PFSK-1 (cell line): ENCODE results near the gene CD33.

Experiments used
- FOXP2 ChIP-seq: optimal IDR thresholded peaks from 2 replicates; pipeline ENCODE3; 2011; ENCODE audit warnings: borderline replicate concordance, control low read depth, inconsistent platforms; ENCODE audit not compliant: insufficient read depth; ENCODE audit errors: extremely low read length, extremely low read depth
- POLR2AphosphoS5 ChIP-seq: IDR thresholded peaks from 2 replicates; pipeline ENCODE4 v1.6.1; 2012; ENCODE audit warnings: low read depth, mild to moderate bottlenecking, control low read depth, low read length, moderate library complexity
- SIN3A ChIP-seq: IDR thresholded peaks from 2 replicates; pipeline ENCODE4 v1.6.1; 2012; ENCODE audit warnings: mild to moderate bottlenecking, low read length, moderate library complexity, borderline replicate concordance; ENCODE audit not compliant: insufficient read depth
- TAF1 ChIP-seq: IDR thresholded peaks from 2 replicates; pipeline ENCODE4 v1.6.1; 2012; ENCODE audit warnings: low read length, control low read depth, borderline replicate concordance; ENCODE audit not compliant: insufficient read depth
- TF ChIP-seq, protein P1 (sequence below), 2 experiments: IDR thresholded peaks; 2 replicates each; pipeline versions ENCODE4 v1.6.1 to v1.8.0; 2011 to 2012; ENCODE audit warnings: low read depth in 2 of 2, low read length in 2 of 2, control low read depth in 1 of 2, inconsistent platforms in 1 of 2, mild to moderate bottlenecking in 1 of 2, moderate library complexity in 1 of 2; ENCODE audit not compliant: insufficient read depth in 1 of 2

Gene CD33

DNA sequence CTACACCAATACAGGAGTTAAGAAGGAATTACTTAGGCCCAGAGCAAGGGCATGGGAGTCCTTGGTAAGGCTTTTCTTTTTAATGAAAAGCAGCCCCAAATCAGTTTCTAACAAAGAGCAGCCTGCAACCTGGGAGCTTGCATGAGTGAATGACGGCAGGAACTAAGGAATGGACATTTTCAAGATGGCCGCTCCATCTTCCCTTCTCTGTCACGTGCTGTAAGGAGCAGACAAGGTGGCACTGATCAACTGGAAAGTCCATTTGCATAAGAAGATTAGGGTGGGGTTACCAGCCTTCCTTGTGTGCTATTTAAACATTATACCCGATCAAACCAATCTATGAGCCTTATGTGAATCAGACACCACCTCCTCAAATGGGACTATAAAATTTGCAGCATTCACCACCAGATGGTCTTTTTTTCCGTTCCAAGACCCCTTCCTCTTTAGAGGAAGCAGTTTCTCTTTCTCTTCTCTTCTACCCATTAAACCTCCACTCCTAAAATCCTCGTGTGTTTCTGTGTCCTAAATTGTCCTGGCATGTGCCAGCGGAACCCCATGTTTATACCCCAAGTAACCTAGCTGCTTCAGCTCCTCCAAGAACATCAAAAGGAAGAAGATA, 23.2 kb downstream of the CD33 start:
- TF ChIP-seq SIN3A (no peak), POLR2AphosphoS5 (no peak), FOXP2 (no peak), TAF1 (no peak)
- TF ChIP-seq, protein P1, sequence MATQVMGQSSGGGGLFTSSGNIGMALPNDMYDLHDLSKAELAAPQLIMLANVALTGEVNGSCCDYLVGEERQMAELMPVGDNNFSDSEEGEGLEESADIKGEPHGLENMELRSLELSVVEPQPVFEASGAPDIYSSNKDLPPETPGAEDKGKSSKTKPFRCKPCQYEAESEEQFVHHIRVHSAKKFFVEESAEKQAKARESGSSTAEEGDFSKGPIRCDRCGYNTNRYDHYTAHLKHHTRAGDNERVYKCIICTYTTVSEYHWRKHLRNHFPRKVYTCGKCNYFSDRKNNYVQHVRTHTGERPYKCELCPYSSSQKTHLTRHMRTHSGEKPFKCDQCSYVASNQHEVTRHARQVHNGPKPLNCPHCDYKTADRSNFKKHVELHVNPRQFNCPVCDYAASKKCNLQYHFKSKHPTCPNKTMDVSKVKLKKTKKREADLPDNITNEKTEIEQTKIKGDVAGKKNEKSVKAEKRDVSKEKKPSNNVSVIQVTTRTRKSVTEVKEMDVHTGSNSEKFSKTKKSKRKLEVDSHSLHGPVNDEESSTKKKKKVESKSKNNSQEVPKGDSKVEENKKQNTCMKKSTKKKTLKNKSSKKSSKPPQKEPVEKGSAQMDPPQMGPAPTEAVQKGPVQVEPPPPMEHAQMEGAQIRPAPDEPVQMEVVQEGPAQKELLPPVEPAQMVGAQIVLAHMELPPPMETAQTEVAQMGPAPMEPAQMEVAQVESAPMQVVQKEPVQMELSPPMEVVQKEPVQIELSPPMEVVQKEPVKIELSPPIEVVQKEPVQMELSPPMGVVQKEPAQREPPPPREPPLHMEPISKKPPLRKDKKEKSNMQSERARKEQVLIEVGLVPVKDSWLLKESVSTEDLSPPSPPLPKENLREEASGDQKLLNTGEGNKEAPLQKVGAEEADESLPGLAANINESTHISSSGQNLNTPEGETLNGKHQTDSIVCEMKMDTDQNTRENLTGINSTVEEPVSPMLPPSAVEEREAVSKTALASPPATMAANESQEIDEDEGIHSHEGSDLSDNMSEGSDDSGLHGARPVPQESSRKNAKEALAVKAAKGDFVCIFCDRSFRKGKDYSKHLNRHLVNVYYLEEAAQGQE (IDR thresholded peaks at IDR 0.05; ENCODE audit: insufficient read depth in 1 of 2, low read depth in 2 of 2, low read length in 2 of 2) = no peak

- TF ChIP-seq POLR2AphosphoS5 = no peak
- TF ChIP-seq, protein P1 (IDR thresholded peaks at IDR 0.05; ENCODE audit: insufficient read depth in 1 of 2, low read depth in 2 of 2, low read length in 2 of 2) = no peak
- no peak for TF ChIP-seq FOXP2
- TF ChIP-seq SIN3A = no peak
- TF ChIP-seq TAF1 = no peak
Observed at GRCh38 chr19:51250786-51251467, 26.0 kb downstream of the CD33 start, which contains the start of gene SIGLECL1. Gene SIGLECL1, plus strand, starts transcription at chr19:51251080. Its CDS starts 12,993 bp downstream, at chr19:51264073.

- TF ChIP-seq SIN3A = no peak
- TF ChIP-seq FOXP2 = no peak
- TF ChIP-seq, protein P1 (IDR thresholded peaks at IDR 0.05; ENCODE audit: insufficient read depth in 1 of 2, low read depth in 2 of 2, low read length in 2 of 2) = no peak
- TF ChIP-seq TAF1 = no peak
- TF ChIP-seq POLR2AphosphoS5 = no peak
Observed at GRCh38 chr19:51251468-51251820, 26.6 kb downstream of the CD33 start.

DNA sequence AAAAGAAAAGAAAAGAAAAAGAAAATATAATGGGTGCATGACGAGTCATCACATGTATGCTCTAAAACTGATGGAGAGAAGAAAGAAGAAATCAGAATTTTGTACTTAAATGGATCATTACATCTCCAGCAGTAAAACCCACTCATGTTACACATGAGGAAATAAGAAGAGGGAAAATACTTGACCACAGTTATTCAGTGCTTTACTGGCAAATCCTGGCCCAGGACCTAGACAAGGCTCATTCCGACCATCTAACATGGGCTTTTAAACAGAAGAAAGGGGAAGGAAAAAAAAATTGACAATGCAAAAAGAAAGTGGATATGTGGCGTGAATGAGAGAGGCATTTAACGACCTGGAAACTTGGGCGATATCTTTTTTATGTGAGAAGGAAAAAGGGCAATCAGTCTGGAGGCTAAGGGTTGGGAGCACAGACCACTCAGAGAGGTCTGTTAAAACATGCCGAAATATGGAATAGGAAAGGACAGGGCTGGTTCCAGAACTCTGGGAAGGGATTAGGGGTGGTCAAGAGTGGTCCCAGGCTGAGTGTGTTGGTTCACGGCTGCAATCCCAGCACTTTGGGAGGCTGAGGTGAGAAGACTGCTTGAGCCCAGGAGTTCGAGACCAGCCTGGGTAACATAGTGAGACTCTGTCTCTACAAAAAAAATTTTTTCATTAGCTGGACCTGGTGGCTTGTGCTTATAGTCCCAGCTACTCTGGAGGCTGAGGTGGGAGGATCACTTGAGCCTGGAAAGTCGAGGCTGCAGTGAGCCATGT, 27.6 kb downstream of the CD33 start:
- TF ChIP-seq SIN3A (no peak), TAF1 (no peak), POLR2AphosphoS5 (no peak), FOXP2 (no peak)
- TF ChIP-seq, protein P1 (IDR thresholded peaks at IDR 0.05; ENCODE audit: insufficient read depth in 1 of 2, low read depth in 2 of 2, low read length in 2 of 2) = no peak
